ENCODE measurements around the gene TECTA.

DNA sequence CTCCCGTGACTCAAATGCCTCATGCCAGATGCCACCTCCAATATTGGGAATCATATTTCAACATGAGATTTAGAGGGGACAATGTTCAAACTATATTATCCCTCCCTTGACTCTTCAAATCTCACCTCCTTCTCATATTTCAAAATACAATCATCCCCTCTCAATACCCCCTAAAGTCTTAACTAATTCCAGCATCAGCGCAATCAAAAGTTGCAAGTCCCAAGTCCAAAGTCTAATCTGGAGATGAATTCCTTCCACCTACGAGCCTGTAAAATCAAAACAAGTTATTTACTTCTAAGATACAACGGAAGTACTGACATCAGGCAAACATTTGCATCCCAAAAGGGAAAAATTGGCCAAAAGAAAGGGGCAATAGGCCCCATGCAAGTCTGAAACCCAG, 124.3 kb downstream of the TECTA start:
- TF ChIP-seq, protein P1, sequence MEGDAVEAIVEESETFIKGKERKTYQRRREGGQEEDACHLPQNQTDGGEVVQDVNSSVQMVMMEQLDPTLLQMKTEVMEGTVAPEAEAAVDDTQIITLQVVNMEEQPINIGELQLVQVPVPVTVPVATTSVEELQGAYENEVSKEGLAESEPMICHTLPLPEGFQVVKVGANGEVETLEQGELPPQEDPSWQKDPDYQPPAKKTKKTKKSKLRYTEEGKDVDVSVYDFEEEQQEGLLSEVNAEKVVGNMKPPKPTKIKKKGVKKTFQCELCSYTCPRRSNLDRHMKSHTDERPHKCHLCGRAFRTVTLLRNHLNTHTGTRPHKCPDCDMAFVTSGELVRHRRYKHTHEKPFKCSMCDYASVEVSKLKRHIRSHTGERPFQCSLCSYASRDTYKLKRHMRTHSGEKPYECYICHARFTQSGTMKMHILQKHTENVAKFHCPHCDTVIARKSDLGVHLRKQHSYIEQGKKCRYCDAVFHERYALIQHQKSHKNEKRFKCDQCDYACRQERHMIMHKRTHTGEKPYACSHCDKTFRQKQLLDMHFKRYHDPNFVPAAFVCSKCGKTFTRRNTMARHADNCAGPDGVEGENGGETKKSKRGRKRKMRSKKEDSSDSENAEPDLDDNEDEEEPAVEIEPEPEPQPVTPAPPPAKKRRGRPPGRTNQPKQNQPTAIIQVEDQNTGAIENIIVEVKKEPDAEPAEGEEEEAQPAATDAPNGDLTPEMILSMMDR (IDR thresholded peaks at IDR 0.05; ENCODE audit: insufficient read depth, low read length) = no peak
- TF ChIP-seq SPI1 (IDR thresholded peaks at IDR 0.05; ENCODE audit: borderline replicate concordance, low read depth) = no peak

Data from HL-60 (cell line).